ENCODE measurements around the gene TMCC2. TPM values are rescaled to one million over a fixed set of nuclear protein-coding genes. Genes with fewer than 3 reads are reported as not detected.

Gene TMCC2
- total RNA-seq, 4 donors from 2014 or later, result 0.80 to 1.2 (median 1.1) TPM; not detected in 1

DNA sequence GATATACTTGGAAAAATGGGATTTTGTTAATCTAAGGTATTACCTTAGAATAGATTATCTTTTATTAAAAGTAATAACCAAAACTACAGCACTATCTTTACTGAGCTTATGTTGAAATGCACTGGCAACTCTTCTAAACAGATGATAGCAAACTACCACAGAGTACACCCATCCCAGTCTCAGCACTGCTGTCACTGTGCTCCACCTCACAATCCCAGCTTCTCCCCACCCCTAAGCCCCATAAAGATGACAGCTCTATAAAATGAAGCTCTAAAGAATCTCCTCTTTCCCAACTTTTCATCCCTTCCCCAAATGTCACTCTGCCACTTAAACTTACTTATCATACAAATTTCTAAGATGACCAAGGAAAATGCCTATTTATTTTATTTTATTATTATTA lies 22.7 kb upstream of the TMCC2 start:
- Histone ChIP-seq H3K27me3 (no peaks in the 10 kb centered on the region), H3K9me3 (no peaks in the 10 kb centered on the region), H3K36me3 (no peaks in the 10 kb centered on the region), H3K4me3 (no peak overlapping the region), H3K27ac (no peak overlapping the region), H3K4me1 (peaks cover 0 to 31% (median 4%) of the 10 kb centered on the region in 4 donors)
- TF ChIP-seq POLR2AphosphoS5 (IDR thresholded peaks at IDR 0.05), result no peak
- no peak for TF ChIP-seq EP300 (IDR thresholded peaks at IDR 0.05; ENCODE audit: low read depth)
- DNase-seq, result no peak
- in situ Hi-C loops (cut with MboI; ENCODE audit: low pct_ligation_motif_present in 1 of 4, low pct_unique_long_range_greater_than_20kb in 1 of 4, low sequenced_read_pairs in 3 of 4), result no loop called here
- intact Hi-C loops (cut with DNase I; ENCODE audit: low total_unique reads), result no loop called here

DNA sequence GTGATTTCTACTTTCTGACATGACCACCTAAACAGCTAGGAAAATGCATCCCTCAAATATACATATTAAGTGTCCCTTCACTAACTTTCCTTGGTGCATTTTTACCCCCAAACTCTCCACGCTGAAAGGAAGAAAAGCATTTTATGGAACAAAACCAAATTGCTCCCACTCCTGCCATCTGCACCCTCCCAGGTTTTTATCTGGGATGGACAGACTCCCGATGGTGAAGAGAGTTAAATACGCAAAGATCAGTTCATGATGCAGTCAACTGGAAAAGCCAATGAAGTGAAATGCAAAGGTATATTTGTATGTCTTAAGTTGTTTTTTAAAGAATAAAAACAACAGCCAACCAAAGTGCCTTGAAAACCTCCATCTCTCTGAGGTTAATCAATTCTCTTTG lies 18.9 kb upstream of the TMCC2 start:
- TF ChIP-seq EP300 (IDR thresholded peaks at IDR 0.05; ENCODE audit: low read depth) (no peak), POLR2AphosphoS5 (IDR thresholded peaks at IDR 0.05) (no peak), POLR2A (IDR thresholded peaks at IDR 0.05) (no peak)
- TF ChIP-seq, protein P1, sequence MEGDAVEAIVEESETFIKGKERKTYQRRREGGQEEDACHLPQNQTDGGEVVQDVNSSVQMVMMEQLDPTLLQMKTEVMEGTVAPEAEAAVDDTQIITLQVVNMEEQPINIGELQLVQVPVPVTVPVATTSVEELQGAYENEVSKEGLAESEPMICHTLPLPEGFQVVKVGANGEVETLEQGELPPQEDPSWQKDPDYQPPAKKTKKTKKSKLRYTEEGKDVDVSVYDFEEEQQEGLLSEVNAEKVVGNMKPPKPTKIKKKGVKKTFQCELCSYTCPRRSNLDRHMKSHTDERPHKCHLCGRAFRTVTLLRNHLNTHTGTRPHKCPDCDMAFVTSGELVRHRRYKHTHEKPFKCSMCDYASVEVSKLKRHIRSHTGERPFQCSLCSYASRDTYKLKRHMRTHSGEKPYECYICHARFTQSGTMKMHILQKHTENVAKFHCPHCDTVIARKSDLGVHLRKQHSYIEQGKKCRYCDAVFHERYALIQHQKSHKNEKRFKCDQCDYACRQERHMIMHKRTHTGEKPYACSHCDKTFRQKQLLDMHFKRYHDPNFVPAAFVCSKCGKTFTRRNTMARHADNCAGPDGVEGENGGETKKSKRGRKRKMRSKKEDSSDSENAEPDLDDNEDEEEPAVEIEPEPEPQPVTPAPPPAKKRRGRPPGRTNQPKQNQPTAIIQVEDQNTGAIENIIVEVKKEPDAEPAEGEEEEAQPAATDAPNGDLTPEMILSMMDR (IDR thresholded peaks at IDR 0.05), result no peak
- Histone ChIP-seq H3K4me3 (no peak overlapping the region), H3K27me3 (no peaks in the 10 kb centered on the region), H3K9me3 (no peaks in the 10 kb centered on the region), H3K36me3 (no peaks in the 10 kb centered on the region), H3K27ac (no peak overlapping the region), H3K4me1 (peaks cover 0 to 42% (median 7%) of the 10 kb centered on the region in 4 donors)
- in situ Hi-C loops (cut with MboI; ENCODE audit: low pct_ligation_motif_present in 1 of 4, low pct_unique_long_range_greater_than_20kb in 1 of 4, low sequenced_read_pairs in 3 of 4) (no loop called here), intact Hi-C loops (cut with DNase I; ENCODE audit: low total_unique reads) (no loop called here)
- WGBS, 2 donors (ENCODE audit: low coverage in 1 of 2), result 81 to 89% methylated on average over 3 of the region's 3 CpGs
- no peak for DNase-seq

DNA sequence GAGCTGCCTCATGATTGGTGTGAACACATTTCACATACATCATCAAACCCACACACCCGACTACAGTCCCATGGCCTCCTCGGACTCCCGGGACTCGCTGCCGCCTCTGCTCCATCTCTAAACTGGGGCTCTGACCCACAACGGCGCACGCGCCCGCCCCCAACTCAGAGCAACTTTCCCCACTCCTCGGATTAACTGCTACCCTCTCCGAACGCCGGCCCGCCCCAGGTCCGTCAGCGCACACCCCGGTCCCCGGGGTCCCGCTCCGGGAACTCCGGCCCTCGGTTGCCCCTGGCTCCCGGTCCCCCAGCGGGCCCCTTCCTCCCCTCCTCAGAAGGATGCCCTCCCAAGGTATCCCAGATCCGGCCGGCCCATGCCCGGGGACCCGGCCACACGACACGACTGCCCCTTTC lies 17.0 kb upstream of the TMCC2 start:
- in situ Hi-C loops (cut with MboI; ENCODE audit: low pct_ligation_motif_present in 1 of 4, low pct_unique_long_range_greater_than_20kb in 1 of 4, low sequenced_read_pairs in 3 of 4), result no loop called here
- intact Hi-C loops (cut with DNase I; ENCODE audit: low total_unique reads), result no loop called here

DNA sequence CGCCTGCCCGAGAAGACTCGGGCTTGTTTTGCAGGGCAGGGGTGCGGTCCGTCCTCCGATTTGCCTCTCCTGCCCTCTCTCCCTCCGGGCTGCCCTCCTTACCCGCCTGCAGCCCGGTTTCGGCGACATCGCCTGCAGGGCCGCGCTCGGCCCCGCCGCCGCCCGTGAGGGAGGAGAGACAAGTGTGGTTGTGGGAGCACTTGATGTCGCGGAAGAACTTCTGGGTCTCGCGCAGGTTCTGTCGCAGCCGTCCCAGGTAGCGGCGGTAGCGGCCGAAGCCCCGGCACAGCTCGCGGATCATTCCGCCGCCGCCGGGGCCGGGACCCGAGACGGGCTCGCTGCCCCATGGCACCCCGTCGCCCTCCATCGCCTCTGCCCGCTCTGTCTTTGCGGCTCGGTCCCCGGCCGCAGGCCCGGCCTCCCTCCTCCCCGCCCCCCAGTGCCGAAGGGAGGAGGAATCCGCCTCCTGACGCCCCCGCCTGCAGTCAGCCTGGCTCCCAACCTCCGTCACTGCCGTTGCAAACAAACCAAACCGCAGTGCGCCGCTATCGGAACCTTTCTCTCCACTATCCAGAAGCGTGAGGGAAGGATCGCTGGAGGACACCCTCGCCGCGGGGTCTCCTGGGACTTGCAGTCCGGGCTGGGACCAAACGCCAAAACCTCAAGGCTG lies 16.4 kb upstream of the TMCC2 start, which contains the start of gene DSTYK:
TSS of gene DSTYK (minus strand) at position 534 of the 670 bp plus-strand sequence. CDS start at position 367, 167 bp downstream.
- intact Hi-C loops (cut with DNase I; ENCODE audit: low total_unique reads) (no loop called here), in situ Hi-C loops (cut with MboI; ENCODE audit: low pct_ligation_motif_present in 1 of 4, low pct_unique_long_range_greater_than_20kb in 1 of 4, low sequenced_read_pairs in 3 of 4) (no loop called here)
- DNase-seq, result peak; percentile 93
- Histone ChIP-seq H3K4me1 (peaks cover 0 to 23% (median 7%) of the 10 kb centered on the region in 4 donors), H3K36me3 (no peaks in the 10 kb centered on the region), H3K27ac (peak within 1 kb of the TSS; percentile 85 to 96 (median 92)), H3K27me3 (no peaks in the 10 kb centered on the region), H3K4me3 (peak within 1 kb of the TSS; percentile 78 to 97 (median 82)), H3K9me3 (no peaks in the 10 kb centered on the region)
- TF ChIP-seq EP300 (IDR thresholded peaks at IDR 0.05; ENCODE audit: low read depth) (no peak), POLR2AphosphoS5 (IDR thresholded peaks at IDR 0.05) (peak; percentile 87 to 90 (median 88)), POLR2A (IDR thresholded peaks at IDR 0.05) (peak; percentile 86)
- WGBS, 2 donors (ENCODE audit: low coverage in 1 of 2), result 0% methylated on average over 42 of the region's 67 CpGs; no CpG with 5 or more reads in 1 of the 2 donors

More for the DNA sequence above, 17.0 kb upstream of the TMCC2 start:
- Histone ChIP-seq H3K27ac (peak overlapping the region; percentile 85 to 96 (median 92)), H3K4me1 (peaks cover 0 to 23% (median 7%) of the 10 kb centered on the region in 4 donors), H3K27me3 (no peaks in the 10 kb centered on the region), H3K36me3 (no peaks in the 10 kb centered on the region), H3K4me3 (peak overlapping the region; percentile 78 to 97 (median 82)), H3K9me3 (no peaks in the 10 kb centered on the region)
- peak; percentile 33 for DNase-seq
- no peak for TF ChIP-seq POLR2A (IDR thresholded peaks at IDR 0.05)
- no peak for TF ChIP-seq POLR2AphosphoS5 (IDR thresholded peaks at IDR 0.05)
- TF ChIP-seq EP300 (IDR thresholded peaks at IDR 0.05; ENCODE audit: low read depth), result no peak
- TF ChIP-seq, protein P1 (IDR thresholded peaks at IDR 0.05), result no peak
- 0 to 1% methylated on average over 3 to 28 of the region's 31 CpGs for WGBS, 2 donors (ENCODE audit: low coverage in 1 of 2)

DNA sequence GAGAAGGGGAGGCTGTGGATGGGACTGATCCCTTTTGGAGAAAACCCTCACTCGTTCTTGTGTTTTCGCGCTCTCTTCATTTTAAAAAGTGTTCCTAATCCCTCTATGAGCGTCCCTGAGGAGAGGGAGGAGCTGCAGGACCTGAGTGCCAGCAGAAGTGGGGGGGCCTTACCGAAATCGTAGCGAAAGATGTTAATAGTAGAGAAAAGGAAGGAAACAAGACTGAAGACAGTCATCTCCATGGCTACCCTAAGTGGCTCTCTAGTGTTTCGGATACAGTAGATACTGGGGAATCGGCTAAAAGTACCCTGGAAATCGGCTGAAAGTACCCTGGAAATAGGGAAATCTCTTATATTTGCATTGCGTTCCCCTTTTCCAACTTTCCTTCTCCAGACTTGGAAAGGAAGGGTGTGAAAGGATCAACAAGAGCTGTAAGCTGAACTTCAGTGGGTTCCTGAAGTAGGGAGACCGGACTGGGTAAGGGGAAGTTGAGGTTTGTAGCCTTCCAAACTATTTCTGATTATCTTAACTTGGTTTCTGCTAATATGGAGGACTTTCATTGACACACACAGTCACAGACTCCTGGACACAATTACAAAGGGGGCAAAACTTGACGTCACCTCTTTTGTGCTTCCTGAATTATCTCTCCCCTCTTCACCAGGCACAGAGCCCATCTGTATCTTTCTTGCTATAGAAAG lies 15.8 kb upstream of the TMCC2 start:
- TF ChIP-seq POLR2A (IDR thresholded peaks at IDR 0.05), result no peak
- no peak for TF ChIP-seq EP300 (IDR thresholded peaks at IDR 0.05; ENCODE audit: low read depth)
- TF ChIP-seq, protein P1 (IDR thresholded peaks at IDR 0.05), result no peak
- TF ChIP-seq POLR2AphosphoS5 (IDR thresholded peaks at IDR 0.05), result no peak
- H3K4me3 ChIP-seq, result peak overlapping the region in 3 of 4 donors; percentile 78 to 86 (median 79)
- WGBS, 2 donors (ENCODE audit: low coverage in 1 of 2), result 53 to 74% methylated on average over 7 to 13 of the region's 13 CpGs
- H3K4me1 ChIP-seq, result peaks cover 0 to 23% (median 7%) of the 10 kb centered on the region in 4 donors
- peak overlapping the region; percentile 85 to 96 (median 92) for H3K27ac ChIP-seq
- DNase-seq, result no peak
- no peaks in the 10 kb centered on the region for H3K9me3 ChIP-seq
- no peaks in the 10 kb centered on the region for H3K27me3 ChIP-seq
- H3K36me3 ChIP-seq, result no peaks in the 10 kb centered on the region
- intact Hi-C loops (cut with DNase I; ENCODE audit: low total_unique reads) (no loop called here), in situ Hi-C loops (cut with MboI; ENCODE audit: low pct_ligation_motif_present in 1 of 4, low pct_unique_long_range_greater_than_20kb in 1 of 4, low sequenced_read_pairs in 3 of 4) (no loop called here)

Measured in transverse colon (tissue), 4 donors.